HG02678 (cell line): ENCODE data around the gene EMILIN1.

Source experiments
- ATAC-seq: cut with Tn5 transposase; IDR thresholded peaks from one replicate; pipeline ENCODE4 v1.9.1; 2021; ENCODE audit warnings: mild to moderate bottlenecking, moderate library complexity; ENCODE audit not compliant: unreplicated experiment

EMILIN1 gene

GRCh38 chr2:27078267-27079194 lies at the start of gene EMILIN1:
EMILIN1 (plus strand) TSS chr2:27078615; CDS start chr2:27079066, 451 bp downstream.
- ATAC-seq: no peak

GRCh38 chr2:27029051-27029450 lies 49.4 kb upstream of the EMILIN1 start:
- no peak for ATAC-seq

GRCh38 chr2:27032495-27033252 lies 45.7 kb upstream of the EMILIN1 start, which contains the start of gene TMEM214:
TMEM214 (plus strand) TSS chr2:27032965; CDS start chr2:27033016, 51 bp downstream.
- ATAC-seq: peak; percentile 95

- no peak for ATAC-seq
Observed at GRCh38 chr2:27033253-27033852, 45.1 kb upstream of the EMILIN1 start.

GRCh38 chr2:27038012-27038411 lies 40.4 kb upstream of the EMILIN1 start:
- ATAC-seq: no peak

GRCh38 chr2:27038631-27039339 lies 39.6 kb upstream of the EMILIN1 start:
- ATAC-seq: no peak

- ATAC-seq: no peak
Observed at GRCh38 chr2:27039426-27039825, 39.0 kb upstream of the EMILIN1 start.

- ATAC-seq: no peak
Observed at GRCh38 chr2:27039871-27040270, 38.5 kb upstream of the EMILIN1 start.

GRCh38 chr2:27040282-27040681 lies 38.1 kb upstream of the EMILIN1 start:
- ATAC-seq: no peak

GRCh38 chr2:27041752-27042151 lies 36.7 kb upstream of the EMILIN1 start:
- ATAC-seq: no peak

- no peak for ATAC-seq
Observed at GRCh38 chr2:27042159-27042661, 36.2 kb upstream of the EMILIN1 start.

- ATAC-seq: no peak
Observed at GRCh38 chr2:27042985-27043634, 35.3 kb upstream of the EMILIN1 start.

GRCh38 chr2:27049422-27050280 lies 28.8 kb upstream of the EMILIN1 start:
- peak; percentile 22 for ATAC-seq

GRCh38 chr2:27050281-27050995 lies 28.0 kb upstream of the EMILIN1 start:
- peak; percentile 46 for ATAC-seq

GRCh38 chr2:27050996-27051901 lies 27.2 kb upstream of the EMILIN1 start, which contains the start of gene AGBL5:
AGBL5 (plus strand) TSS chr2:27051668; CDS start chr2:27052959, 1,291 bp downstream.
- ATAC-seq: peak; percentile 68

- ATAC-seq: no peak
Observed at GRCh38 chr2:27051902-27052645, 26.3 kb upstream of the EMILIN1 start.

- ATAC-seq: no peak
Observed at GRCh38 chr2:27053321-27053720, 25.1 kb upstream of the EMILIN1 start.
